ENCODE data around the gene NAALADL2. TPM values are rescaled to one million over a fixed set of nuclear protein-coding genes. Genes with fewer than 3 reads are reported as not detected.
A peak's percentile ranks its signal among the peaks of the same experiment; 100 is the strongest.
"Not testable (repeated sequence)": the region's sequence is repeated elsewhere in the genome, so short reads cannot be mapped to it uniquely, and the experiment has no call there.

NAALADL2 gene
- total RNA-seq, 1 experiment from 2014 or later = 5.1 TPM

DNA sequence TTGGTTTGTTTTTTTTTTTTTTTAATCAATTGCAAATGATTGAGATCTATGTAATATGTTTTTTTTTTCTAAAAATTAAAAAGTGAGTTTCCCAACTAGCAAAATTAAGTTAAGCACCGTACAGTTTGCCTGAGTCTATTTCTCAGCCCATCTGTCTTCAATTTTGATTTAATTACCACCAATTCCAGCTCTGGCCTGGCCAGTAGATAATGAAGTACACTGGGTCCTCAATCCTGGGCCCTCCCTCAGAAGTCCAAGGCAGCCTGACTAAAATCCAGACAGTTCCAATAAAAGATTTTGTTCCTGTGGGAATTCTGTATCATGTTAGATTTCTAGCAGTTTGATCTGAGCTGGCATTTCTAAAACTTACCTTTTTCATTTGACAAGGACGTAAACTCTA lies 887.2 kb downstream of the NAALADL2 start:
- DNase-seq (ENCODE audit: low read depth) = no peak

DNA sequence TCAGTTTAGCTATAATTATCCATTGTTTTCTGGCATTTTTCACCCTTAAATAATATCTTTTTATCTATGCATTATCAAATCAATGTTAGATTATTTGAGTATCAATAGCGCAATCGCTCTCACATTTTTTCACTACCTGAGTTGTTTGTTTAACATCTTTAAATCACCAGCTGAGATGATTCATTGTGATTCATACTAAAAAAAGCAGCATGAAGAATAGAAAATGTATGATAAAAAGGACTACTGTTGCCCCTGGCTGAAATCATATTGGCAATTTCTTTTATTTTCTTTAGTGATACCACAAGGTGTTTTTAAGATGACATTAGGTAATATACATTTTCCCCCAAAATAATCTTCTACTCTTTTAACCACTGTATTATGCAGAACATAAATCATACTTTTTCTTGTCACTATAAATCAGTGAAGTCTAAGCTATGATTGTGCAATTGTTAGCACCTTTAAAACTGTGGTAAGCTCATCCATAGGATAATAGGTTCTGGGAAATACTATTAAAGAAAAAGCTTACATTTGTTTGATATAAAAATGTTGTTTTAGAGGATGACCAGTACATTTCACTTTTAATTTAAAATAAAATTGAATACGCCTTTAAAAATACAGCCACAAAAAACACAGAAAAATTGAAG lies 889.1 kb downstream of the NAALADL2 start:
- DNase-seq (ENCODE audit: low read depth) = peak; percentile 41

DNA sequence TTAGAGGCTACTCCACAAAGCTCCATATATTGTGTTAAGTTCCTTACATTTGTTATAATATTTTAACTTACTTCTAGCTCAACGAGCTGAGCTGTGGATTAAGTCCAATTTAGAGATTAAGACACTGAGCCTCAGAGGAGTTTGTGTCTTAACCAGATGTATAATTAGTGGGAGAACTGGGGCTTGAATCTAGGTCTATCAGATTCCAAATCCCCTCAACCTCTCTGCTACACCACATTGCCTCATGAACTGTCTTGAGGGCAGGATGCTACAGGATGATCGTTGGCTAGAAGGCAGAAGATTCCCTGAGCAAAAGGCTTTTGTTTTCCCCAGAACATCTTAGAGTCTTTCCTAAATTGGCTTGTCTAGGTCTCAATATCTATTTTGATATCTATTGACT lies 890.8 kb downstream of the NAALADL2 start:
- DNase-seq (ENCODE audit: low read depth) = no peak

DNA sequence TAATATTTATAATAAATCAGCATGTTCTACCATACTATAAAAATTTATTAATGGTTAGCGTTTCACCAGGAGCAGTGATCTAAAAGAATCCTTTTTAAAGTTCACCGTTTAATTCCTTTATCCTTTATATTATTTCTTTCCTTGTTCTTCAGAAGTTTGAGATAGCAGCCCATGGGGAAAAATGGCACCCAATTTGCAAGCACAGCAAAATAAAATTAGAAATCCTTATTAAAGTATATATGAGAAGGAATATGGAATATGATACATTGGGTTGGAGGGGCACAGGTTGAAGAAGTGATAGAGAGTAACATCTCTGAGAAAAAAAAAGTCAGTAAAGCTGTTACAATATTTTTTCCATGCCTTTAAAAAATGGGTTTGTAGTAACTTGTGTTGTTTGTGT lies 892.0 kb downstream of the NAALADL2 start:
- no peak for DNase-seq (ENCODE audit: low read depth)

DNA sequence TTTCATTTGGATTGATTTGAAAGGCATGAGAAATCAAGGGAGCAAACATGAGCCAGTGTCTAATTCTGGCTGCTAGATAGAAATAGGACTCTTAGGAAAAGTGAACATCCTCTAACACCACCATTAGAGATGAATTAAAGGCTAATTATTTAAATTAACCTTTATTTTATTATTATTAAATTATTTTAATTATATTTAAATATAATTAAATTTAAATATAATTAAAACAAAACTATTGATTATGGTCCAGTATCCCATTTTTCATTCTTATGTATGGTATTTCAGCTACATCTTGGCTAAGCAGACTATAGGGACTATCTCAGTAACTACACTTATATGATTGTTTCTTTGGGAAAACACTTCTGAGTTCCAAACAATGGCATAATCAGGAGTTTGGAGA lies 904.8 kb downstream of the NAALADL2 start:
- DNase-seq (ENCODE audit: low read depth) = no peak

DNA sequence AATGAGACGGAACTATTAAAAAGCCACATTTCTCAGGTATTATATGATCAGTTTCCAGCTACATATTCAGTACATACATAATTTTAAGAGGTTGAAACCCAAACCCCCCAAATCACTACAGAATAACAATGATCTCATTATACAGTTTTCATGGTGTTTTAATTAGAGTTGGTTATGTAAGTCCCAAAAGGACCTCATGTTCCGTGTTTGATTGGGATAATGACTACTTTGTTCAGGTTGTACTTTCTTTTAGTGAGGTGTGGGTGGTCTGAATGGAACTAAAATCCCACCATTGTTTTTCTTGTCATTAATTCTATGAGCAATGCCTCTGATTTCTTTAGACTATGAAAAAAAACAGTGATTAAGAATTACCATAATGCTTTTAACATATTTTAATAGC lies 905.6 kb downstream of the NAALADL2 start:
- no peak for DNase-seq (ENCODE audit: low read depth)

DNA sequence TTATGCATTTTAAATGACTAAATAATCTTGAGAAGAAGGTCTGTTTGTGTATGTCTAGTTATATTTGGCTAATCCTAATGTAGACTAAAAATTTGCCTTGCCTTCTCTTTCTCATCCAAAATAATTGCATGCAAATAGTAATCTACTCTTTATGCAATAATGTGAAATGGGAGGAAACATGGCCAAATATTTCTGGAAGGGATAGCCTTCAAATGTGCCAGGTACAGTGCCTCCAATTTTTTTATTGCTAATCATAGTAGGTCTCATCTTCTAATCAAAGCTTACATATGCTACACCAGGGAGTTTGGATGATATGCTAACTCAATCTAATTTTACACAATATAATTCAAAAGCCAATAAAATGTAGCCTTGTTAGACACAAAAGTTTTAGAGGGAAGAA lies 911.3 kb downstream of the NAALADL2 start:
- DNase-seq (ENCODE audit: low read depth) = no peak

DNA sequence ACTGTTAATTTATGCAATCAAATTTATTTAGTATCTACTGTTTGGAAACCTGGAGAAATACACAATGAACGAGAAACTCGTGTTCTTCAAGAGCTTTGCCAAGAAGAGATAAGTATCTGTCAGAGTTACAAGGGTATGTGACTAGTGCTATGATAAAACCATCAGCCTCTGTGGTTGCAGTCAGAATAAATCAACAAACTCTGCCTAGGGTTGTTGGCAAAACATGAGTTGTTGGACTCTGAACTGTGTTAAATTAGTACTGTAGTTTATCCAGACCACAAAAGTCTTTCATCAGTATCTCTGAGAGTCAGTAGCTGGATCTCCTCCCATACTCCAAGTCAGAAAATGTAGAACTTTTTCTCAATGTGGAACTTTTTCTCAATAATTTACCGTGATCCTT lies 918.4 kb downstream of the NAALADL2 start:
- DNase-seq (ENCODE audit: low read depth) = peak; percentile 81

DNA sequence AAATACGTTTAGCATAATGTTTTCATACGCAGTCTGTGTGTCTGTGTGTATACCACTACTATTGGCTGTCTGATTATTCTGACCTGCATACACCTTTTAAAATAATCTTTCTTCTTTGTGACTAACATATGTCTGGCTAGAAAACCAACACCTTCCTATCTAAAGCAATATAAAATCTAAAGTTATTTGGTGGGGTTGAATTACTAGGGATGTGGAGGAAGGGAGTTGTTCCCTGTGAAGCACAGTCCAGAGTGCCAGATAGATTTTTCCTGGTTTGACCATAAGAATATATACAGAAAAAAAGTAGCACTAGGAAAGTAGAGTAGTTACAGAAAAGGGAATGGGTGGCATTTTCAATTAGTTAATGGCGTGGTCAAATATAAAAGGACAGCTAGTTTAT lies 918.8 kb downstream of the NAALADL2 start:
- no peak for DNase-seq (ENCODE audit: low read depth)

DNA sequence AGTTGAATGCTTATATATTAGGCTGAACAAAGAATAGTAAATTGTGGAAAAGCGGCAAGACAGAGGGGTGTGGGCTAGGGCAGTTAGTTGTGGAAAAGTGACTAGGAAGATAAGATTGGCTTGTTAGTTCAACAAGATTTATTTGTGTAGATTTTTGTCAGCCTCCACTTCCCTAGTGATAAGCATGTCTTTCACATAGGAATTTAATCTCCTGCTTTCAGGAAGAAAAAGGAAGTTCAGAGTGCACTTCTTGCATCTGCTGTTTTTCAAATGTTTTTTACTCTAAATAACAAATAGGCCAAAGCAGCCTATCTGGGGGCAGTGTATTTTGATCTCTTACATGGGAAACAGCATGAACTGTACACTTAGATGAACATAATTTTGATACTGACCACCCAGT lies 919.9 kb downstream of the NAALADL2 start:
- DNase-seq (ENCODE audit: low read depth) = no peak

DNA sequence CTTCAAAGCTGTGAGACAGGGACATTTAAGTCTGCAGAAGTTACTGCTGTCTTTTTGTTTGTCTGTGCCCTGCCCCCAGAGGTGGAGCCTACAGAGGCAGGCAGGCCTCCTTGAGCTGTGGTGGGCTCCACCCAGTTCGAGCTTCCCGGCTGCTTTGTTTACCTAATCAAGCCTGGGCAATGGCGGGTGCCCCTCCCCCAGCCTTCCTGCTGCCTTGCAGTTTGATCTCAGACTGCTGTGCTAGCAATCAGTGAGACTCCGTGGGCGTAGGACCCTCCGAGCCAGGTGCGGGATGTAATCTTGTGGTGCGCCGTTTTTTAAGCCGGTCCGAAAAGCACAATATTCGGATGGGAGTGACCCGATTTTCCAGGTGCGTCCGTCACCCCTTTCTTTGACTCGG lies 928.0 kb downstream of the NAALADL2 start:
- DNase-seq (ENCODE audit: low read depth) = not testable (repeated sequence)

DNA sequence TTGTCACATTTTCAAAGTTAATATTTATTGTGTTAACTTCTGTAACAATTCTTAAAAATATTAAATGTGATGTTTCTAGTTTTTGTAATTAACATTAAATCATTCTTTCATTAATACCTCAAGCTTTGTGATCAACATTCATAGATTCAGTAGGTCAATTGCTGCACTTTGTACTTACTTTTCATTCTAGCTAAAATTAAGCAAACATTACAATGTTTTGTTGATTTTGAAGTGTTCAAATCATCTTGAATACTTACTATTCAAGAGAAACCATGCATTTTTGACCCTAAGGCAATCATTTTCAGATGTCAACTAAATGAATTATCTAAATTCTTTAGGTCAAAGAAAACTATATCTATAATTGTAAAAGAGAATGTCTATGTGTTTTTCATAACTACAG lies 933.1 kb downstream of the NAALADL2 start:
- DNase-seq (ENCODE audit: low read depth) = no peak

DNA sequence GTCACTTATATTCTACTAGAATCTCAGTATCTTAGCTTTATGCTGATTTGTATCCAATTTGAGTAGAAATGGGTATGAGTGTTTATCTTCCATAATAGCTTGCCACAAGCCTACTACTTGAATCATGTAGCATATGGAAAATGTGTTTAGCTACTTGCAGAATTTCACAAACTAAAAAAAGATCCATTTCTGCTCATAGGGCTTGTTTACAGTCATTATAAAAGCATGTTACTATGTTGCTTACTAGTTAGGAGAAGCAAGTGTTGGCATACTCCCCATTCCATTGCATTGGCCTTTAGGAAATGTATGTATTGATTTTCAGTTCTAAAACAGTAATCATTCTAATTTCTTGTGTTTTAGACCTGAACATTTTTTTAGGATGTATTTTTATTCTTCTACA lies 939.2 kb downstream of the NAALADL2 start:
- no peak for DNase-seq (ENCODE audit: low read depth)

DNA sequence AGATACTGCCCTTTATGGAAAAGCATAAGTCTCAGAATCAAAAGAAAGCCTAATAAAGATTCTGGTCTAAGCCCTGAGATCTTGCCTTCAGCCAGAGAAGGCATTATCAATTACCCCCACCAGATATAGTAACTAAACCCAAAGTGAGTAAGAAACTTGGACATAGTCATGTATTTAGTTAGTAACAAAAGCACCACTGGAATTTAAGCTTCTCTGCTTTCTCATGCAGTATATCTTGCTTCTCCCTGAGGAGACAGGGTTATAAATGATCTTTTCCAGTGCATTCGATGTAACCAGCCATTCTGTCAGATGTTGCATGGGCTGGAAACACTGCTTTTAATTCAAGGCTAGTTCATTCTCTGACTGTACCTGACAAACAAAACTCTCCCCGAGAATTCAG lies 946.7 kb downstream of the NAALADL2 start:
- no peak for DNase-seq (ENCODE audit: low read depth)

DNA sequence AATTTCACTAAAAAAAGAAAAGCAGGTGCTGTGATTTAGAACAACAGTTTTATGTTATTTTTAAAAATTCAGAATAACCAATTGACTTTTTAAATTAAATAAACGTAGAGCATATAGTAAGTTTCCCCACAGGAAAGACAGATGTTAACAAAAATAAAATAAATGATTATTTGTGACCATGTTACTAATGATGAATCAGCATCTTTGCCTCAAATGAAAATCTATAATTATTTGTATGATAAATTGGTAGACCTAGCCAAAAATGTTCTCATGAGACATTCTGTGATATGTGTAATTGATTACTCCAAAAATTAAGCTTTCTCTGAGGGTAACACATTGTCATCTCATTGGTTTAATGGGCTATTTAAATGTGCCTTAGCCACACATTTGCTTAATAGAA lies 948.0 kb downstream of the NAALADL2 start:
- DNase-seq (ENCODE audit: low read depth) = no peak

DNA sequence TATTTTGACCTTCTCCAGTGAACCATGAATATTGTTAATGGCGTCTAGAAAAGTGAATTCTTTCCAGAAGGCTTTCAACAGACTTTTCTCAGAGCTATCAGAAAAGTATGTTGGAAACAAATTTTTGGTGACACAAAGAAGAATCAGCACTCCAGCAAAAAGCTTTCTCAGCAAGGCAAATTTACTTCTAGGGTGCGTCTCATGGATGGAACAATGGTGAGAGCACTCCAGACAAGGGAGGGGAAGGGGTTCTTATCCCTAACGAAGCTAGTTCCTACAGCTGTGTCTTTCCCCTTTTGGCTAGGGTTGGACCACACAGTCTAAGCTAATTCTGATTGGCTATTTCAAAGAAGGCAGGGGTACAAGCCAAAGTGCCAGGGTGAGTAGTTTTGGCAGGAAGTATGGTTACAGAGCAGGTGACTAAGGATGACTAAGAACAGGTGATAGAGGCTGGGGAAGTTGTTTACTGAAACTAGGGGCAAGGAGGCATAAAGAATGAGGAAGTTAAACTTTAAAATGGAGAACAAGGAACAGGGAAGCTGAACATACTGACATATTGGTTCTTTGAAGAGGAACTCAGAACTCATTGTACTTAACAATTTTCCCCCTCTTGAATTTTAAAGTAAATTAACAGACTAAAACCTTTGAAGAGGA lies 959.8 kb downstream of the NAALADL2 start:
- peak; percentile 38 for DNase-seq (ENCODE audit: low read depth)

DNA sequence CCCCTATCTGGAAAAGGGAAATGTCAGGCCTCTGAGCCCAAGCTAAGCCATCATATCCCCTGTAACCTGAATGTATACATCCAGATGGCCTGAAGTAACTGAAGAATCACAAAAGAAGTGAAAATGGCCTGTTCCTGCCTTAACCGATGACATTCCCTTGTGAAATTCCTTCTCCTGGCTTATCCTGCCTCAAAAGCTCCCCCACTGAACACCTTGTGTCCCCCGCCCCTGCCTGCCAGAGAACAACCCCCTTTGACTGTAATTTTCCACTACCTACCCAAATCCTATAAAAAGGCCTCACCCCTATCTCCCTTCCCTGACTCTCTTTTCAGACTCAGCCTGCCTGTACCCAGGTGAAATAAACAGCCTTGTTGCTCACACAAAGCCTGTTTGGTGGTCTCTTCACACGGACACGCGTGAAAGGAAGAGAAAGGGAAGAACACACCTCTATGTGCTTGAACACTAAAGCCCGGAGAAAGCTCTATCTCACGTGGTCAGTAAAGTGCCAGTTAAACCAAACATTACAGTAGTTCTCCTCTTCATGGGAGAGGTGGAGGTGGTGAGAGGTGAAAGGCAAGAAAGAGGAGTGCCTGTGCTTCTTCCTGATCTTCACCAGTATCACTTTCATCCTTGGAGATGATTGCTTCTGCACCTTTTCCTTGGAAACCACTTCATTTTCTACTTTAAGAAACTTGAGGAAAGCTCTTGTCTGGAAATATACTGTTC lies 963.8 kb downstream of the NAALADL2 start:
- not testable (repeated sequence) for DNase-seq (ENCODE audit: low read depth)

DNA sequence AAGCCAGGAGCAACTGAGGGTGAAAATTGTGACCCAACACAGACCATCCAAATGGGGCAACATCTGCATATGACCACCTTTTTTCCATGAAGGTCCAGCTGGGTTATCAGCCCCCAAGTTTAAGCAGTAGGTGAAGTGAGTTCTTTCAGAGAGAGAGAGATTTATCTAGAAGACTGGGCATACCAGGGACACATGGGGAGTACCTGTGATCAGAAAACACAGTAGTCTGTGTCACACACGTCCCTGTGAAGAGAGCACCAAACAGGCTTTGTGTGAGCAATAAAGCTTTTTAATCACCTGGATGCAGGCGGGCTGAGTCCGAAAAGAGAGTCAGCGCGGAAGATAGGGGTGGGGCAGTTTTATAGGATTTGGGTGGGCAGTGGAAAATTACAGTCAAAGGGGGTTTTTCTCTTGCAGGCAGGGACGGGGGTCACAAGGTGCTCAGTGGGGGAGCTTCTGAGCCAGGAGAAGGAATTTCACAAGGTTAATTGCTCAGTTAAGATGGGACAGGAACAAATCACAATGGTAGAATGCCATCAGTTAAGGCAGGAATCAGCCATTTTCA lies 966.0 kb downstream of the NAALADL2 start:
- DNase-seq (ENCODE audit: low read depth) = not testable (repeated sequence)

DNA sequence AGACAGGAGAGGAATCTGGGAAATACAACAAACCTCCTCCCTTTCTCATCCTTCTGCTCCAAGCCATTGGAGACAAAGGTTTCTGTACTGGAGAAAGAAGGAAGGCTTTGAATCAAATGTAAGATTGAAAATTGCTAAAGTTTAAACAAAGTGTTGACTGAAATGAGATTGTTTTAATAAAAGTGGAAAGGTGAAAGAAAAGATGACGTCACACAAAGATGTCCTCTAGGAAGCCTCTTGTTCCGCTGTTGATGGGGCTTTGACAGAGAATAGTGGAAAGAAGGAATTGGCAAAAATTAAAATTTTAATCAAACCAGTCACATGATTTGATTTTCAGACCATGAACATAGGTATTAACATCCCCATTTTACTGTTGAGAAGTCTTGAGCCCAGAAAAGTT lies 967.6 kb downstream of the NAALADL2 start:
- no peak for DNase-seq (ENCODE audit: low read depth)

DNA sequence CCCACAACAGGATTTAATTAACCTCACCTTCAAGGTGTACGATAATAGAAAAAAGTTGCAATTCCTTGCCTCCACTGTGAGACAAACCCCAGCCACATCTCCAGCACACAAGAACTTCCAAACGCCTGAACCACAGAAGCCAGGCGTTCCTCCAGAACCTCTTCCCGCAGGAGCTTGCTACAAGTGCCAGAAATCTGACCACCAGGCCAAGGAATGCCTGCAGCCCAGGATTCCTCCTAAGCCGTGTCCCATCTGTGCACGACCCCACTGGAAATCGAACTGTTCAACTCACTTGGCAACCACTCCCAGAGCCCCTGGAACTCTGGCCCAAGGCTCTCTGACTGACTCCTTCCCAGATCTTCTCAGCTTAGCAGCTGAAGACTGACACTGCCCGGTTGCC lies 970.7 kb downstream of the NAALADL2 start:
- peak; percentile 10 for DNase-seq (ENCODE audit: low read depth)

DNA sequence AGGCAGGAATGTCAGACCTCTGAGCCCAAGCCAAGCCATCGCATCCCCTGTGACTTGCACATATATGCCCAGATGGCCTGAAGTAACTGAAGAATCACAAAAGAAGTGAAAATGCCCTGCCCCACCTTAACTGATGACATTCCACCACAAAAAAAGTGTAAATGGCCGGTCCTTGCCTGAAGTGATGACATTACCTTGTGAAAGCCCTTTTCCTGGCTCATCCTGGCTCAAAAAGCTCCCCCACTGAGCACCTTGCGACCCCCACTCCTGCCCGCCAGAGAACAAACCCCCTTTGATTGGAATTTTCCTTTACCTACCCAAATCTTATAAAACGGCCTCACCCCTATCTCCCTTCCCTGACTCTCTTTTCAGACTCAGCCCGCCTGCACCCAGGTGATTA lies 976.6 kb downstream of the NAALADL2 start:
- DNase-seq (ENCODE audit: low read depth) = not testable (repeated sequence)

DNA sequence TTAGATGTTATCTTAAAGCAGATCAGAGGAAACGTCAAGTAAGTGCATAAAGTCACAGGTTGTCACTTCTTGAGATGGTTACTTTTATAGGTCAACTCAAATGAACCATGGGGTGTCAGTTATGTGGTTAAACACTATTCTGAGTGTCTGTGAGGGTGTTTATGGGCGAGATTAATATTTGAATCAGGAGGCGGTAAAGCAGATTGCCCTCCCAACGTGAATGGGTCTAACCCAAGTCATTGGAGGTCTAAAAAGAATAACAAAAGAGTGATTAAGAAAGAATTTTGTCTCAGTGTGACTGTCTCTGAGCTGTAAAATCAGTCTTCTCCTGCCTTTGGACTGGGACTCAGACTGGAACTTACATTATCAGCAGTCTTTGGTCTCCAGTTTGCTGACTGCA lies 977.5 kb downstream of the NAALADL2 start:
- DNase-seq (ENCODE audit: low read depth) = no peak

DNA sequence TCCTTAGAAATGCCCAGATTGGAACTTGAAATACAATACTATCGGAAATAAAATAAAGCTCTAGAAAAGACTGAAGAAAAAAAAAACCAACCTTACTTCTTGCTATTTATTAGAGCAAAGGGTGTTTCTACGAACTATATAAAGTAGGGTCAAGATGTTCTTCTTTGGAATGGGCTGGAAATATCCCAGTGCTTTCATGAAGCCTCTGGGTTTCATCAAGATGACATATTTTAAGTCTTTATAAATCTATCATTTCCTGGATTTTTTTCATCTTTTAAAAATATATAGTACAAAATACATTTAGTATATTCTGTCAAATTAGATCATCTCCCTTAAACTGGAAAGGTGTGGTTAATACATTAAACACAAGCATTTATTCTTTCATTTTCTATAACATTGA lies 978.8 kb downstream of the NAALADL2 start:
- no peak for DNase-seq (ENCODE audit: low read depth)
